Activated T-helper 2 cell treated with anti-CD3 and anti-CD28 coated beads, Interferon-gamma antibody, Interleukin-2, Interleukin-4, amounts not matched to agents 10 μg/mL and 5 μg/mL and 100 μg/mL, durations not matched to agents 14 hours and 24 hours and 36 hours (primary cell): Measurements from ENCODE around the gene MAGI2. TPM values are rescaled to one million over a fixed set of nuclear protein-coding genes. Genes with fewer than 3 reads are reported as not detected.

Experiments
- DNase-seq: peaks from one replicate; pipeline ENCODE4 v3.0.0; 2021; ENCODE audit warnings: low spot score
- H3K27ac Mint-ChIP-seq: one replicate; pipeline ENCODE4 v1.8.0; 2021; ENCODE audit warnings: mixed read lengths
- H3K27me3 Mint-ChIP-seq: one replicate; pipeline ENCODE4 v1.8.0; 2021; ENCODE audit warnings: low read depth, mixed read lengths
- H3K36me3 Mint-ChIP-seq: one replicate; pipeline ENCODE4 v1.8.0; 2021; ENCODE audit warnings: low read depth, mixed read lengths
- H3K4me1 Mint-ChIP-seq: one replicate; pipeline ENCODE4 v1.8.0; 2021; ENCODE audit warnings: low read depth, mixed read lengths
- H3K4me3 Mint-ChIP-seq: one replicate; pipeline ENCODE4 v1.8.0; 2021; ENCODE audit warnings: low read depth, mild to moderate bottlenecking, moderate library complexity, mixed read lengths
- H3K9me3 Mint-ChIP-seq: one replicate; pipeline ENCODE4 v1.8.0; 2021; ENCODE audit warnings: mixed read lengths
- intact Hi-C: fragments of 100-400 bp; cut with micrococcal nuclease; formaldehyde crosslinking; loops from one replicate; pipeline ENCODE4 v1.15.1; 2023
- total RNA-seq: library from RNA; stranded (reverse); gene quantifications from 2 replicates; pipeline ENCODE4 v1.2.3, GENCODE V29; 2022

The MAGI2 gene
- total RNA-seq, 1 donor from 2014 or later: 0.21 TPM

- intact Hi-C loops: no loop called here
- Mint-ChIP-seq H3K9me3 (no peaks in the 10 kb centered on the region), H3K4me1 (no peaks in the 10 kb centered on the region), H3K4me3 (no peak overlapping the region), H3K36me3 (no peaks in the 10 kb centered on the region), H3K27ac (no peak overlapping the region), H3K27me3 (no peaks in the 10 kb centered on the region)
- DNase-seq: no peak
These were observed 1240.1 kb downstream of the MAGI2 start for GRCh38 chr7:78213402-78213801.

DNA sequence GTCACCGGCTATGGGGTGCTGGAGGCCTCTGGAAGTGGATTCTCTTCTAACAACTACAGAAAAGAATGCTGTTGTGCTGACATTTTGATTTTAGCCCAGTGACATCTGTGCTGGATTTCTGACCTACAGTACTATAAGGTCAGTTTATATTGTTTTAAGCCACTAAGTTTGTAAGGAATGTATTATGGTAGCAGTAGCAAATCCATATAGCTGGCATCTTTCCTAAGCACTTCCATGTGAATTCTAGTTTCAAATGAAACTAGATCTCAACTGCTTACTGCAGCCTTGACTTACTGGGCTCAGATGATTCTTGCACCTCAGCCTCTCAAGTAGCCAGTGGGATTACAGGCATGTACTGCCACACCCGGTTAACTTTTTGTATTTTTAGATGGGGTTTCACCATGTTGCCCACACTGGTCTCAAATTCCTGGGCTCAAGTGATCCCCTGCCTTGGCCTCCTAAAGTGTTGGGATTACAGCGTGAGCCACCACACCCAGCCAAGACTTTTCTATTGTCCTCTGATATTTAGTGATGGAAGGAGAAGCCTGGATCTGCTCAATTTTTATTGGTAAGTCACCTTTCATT lies 1240.9 kb downstream of the MAGI2 start:
- no peak overlapping the region for H3K27ac Mint-ChIP-seq
- H3K4me1 Mint-ChIP-seq: no peaks in the 10 kb centered on the region
- no peaks in the 10 kb centered on the region for H3K36me3 Mint-ChIP-seq
- H3K27me3 Mint-ChIP-seq: no peaks in the 10 kb centered on the region
- intact Hi-C loops: no loop called here
- H3K9me3 Mint-ChIP-seq: no peaks in the 10 kb centered on the region
- no peak overlapping the region for H3K4me3 Mint-ChIP-seq
- DNase-seq: no peak

DNA sequence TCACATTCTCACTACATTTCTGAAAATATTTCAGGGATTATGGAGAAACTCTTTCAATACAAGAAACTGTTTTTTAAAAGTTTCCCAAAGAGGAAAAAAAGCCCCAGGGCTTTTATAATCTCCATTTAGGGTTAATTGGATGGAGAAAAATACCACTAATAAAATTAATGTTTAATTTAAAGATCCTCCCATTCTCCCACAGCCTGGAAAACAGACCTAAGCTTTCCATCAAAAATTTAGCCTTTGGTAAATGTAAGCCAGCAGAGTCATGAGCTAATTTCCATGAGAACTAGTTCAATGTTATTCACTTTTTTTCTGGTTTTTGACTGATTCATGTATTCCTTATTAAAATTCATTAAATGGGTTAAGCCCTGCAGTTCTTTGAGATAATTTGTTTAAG lies 1246.2 kb downstream of the MAGI2 start:
- DNase-seq: no peak
- no peaks in the 10 kb centered on the region for H3K27me3 Mint-ChIP-seq
- no peaks in the 10 kb centered on the region for H3K36me3 Mint-ChIP-seq
- intact Hi-C loops: no loop called here
- H3K27ac Mint-ChIP-seq: no peak overlapping the region
- H3K9me3 Mint-ChIP-seq: no peaks in the 10 kb centered on the region
- H3K4me1 Mint-ChIP-seq: no peaks in the 10 kb centered on the region
- no peak overlapping the region for H3K4me3 Mint-ChIP-seq

- no peak overlapping the region for H3K27ac Mint-ChIP-seq
These were observed 1246.7 kb downstream of the MAGI2 start for GRCh38 chr7:78206769-78207168.

DNA sequence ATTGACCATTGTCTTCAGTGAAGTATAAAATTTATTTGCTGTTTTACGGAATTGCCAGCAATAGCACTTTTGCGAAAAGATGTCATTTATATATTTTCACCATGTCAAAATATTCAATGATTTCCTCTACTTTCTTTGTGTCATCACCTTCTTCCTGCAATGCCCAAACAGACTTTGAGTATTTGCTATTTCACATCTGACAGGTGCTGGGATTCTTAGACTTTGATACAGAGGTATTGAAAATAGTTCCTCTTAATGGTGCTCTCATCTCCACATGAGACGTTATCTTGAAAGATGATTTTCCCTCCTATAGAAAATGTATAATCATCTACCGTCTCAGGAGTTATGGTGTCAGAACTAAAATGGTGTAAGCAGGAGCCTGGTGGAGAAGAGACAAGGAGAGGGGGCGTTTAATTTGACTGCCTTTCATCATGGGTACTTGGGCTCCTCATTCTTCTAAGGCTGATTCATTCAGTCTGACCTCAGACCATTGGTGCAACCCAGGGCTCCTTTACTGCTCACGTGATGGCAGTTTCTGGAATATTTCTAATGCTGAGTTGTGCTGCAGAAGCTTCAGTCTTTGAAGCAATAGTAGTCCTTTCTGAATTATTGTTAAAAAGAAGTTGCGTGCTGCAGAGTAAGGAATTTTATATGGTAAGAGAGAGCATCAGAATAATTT lies 1250.3 kb downstream of the MAGI2 start:
- Mint-ChIP-seq H3K9me3 (no peaks in the 10 kb centered on the region), H3K27me3 (no peaks in the 10 kb centered on the region), H3K4me3 (no peak overlapping the region), H3K36me3 (no peaks in the 10 kb centered on the region), H3K4me1 (no peaks in the 10 kb centered on the region), H3K27ac (no peak overlapping the region)
- intact Hi-C loops: no loop called here
- no peak for DNase-seq

More at GRCh38 chr7:78206769-78207168, 1246.7 kb downstream of the MAGI2 start:
- no peak for DNase-seq
- H3K36me3 Mint-ChIP-seq: no peaks in the 10 kb centered on the region
- H3K4me3 Mint-ChIP-seq: no peak overlapping the region
- no peaks in the 10 kb centered on the region for H3K27me3 Mint-ChIP-seq
- intact Hi-C loops: no loop called here
- H3K4me1 Mint-ChIP-seq: no peaks in the 10 kb centered on the region
- H3K9me3 Mint-ChIP-seq: no peaks in the 10 kb centered on the region

DNA sequence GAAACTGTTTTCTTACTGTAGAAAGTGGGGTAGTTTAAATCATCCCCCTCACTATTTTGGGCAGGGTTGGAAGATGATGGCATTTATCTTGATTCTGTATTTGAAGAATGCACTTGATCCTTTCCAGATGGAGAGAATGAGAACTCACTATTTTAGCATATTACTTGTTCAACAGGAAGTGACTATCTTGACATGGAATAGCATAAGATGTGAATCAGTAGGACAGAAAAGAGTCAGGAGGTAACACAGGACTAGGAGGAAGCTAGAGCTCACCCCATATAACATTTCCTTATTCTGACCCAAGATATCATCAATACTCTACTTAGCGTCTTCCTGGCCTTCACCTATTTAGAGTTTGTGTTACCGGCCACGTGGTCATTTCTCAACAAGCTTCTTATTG lies 1254.7 kb downstream of the MAGI2 start:
- Mint-ChIP-seq H3K4me3 (no peak overlapping the region), H3K27me3 (no peaks in the 10 kb centered on the region), H3K36me3 (no peaks in the 10 kb centered on the region), H3K9me3 (no peaks in the 10 kb centered on the region), H3K4me1 (no peaks in the 10 kb centered on the region), H3K27ac (no peak overlapping the region)
- DNase-seq: no peak
- intact Hi-C loops: no loop called here

DNA sequence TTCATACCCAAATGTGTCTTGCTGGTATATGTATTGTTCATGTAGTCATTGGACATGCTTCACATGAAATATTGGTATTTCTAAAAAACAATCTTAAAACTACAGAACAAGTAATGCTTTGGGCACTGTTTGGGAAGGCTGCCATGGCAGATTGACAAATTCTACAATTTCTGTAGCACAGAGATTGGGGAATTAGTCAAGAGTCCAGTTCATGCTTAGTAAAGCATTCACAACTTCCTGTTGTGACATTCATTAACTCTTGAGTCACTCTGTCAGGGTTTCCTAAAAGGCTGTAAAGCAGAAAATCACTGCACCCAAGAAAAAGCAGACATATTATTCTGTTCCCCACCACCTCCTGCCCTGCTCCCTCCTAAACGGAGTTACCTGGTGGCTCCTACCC lies 1256.0 kb downstream of the MAGI2 start:
- intact Hi-C loops: no loop called here
- Mint-ChIP-seq H3K36me3 (no peaks in the 10 kb centered on the region), H3K4me3 (no peak overlapping the region), H3K27me3 (no peaks in the 10 kb centered on the region), H3K4me1 (no peaks in the 10 kb centered on the region), H3K27ac (no peak overlapping the region), H3K9me3 (no peaks in the 10 kb centered on the region)
- DNase-seq: no peak

- H3K27ac Mint-ChIP-seq: no peak overlapping the region
- no peak for DNase-seq
- H3K9me3 Mint-ChIP-seq: no peaks in the 10 kb centered on the region
- no peaks in the 10 kb centered on the region for H3K4me1 Mint-ChIP-seq
- no peaks in the 10 kb centered on the region for H3K27me3 Mint-ChIP-seq
- H3K4me3 Mint-ChIP-seq: no peak overlapping the region
- intact Hi-C loops: no loop called here
- no peaks in the 10 kb centered on the region for H3K36me3 Mint-ChIP-seq
These were observed 1258.2 kb downstream of the MAGI2 start for GRCh38 chr7:78195281-78195680.

DNA sequence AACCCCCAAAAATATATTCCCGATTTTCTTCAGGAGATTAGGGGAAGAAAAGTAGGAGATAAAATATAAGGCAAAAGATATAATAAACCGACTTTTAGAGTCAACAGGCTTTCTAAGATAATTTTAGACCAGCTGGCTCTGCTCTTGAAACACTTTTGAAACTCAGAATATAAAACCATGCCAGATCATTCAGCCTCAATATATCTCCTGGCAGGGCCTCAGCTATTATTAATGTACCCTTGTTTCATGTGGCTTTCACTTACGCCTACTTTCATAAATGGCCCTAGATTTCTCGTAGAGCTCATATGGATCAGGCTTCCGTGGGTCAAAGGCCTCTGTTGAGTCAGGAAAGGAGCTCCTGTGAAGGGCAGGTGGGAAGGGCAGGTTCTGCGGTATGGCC lies 1258.9 kb downstream of the MAGI2 start:
- H3K27ac Mint-ChIP-seq: no peak overlapping the region
- no peaks in the 10 kb centered on the region for H3K27me3 Mint-ChIP-seq
- H3K4me1 Mint-ChIP-seq: no peaks in the 10 kb centered on the region
- intact Hi-C loops: no loop called here
- no peak for DNase-seq
- no peak overlapping the region for H3K4me3 Mint-ChIP-seq
- no peaks in the 10 kb centered on the region for H3K9me3 Mint-ChIP-seq
- H3K36me3 Mint-ChIP-seq: no peaks in the 10 kb centered on the region

DNA sequence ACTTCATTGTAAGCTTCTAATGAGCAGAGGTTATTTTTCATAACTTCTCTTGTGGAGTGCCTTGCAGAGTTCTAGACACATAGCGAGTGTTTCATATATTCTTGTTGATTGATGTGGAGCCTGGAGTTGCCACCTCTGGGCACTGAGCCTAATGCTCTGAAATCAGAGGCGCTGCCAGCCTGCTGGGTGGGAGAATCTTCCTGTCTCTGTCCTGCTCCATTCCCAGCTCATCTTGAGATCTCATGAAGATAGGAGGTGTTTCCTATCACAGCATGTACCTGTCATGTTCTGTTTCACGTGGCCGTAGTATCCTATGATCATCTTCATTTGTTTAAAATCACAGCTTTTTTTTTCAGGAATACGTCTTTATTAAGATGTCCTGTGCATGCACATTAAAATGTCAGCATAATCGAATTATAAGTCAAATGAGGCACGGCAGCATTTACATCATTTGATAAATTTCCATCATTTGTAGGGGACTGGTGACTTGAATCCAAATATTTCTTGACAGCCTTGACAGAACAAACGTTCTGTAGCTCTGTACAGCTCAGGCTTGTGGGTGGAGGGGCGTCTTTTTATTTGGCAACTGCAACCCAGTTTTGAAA lies 1261.9 kb downstream of the MAGI2 start:
- Mint-ChIP-seq H3K27me3 (no peaks in the 10 kb centered on the region), H3K27ac (no peak overlapping the region)

DNA sequence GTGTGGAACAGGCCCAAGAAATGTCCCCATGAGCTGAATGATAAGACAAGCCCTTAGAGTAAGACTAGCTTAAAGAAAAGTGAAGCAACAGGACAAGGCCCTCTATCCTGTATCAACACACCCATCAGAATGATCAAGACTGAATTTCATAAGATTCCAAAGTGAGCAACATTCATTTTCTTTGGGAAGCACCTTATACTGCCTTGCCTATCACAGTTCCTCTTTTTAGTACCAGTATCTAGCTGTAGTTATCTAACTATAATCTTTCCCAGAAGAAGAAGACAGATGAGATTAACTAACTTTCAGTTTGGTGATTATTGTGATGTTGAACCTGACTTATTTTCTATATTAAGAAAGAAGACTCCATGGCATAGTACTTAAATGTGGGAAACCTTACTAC lies 1263.7 kb downstream of the MAGI2 start:
- no peak for DNase-seq
- no peaks in the 10 kb centered on the region for H3K9me3 Mint-ChIP-seq
- no peaks in the 10 kb centered on the region for H3K36me3 Mint-ChIP-seq
- no peaks in the 10 kb centered on the region for H3K4me1 Mint-ChIP-seq
- intact Hi-C loops: no loop called here
- no peak overlapping the region for H3K4me3 Mint-ChIP-seq
- no peaks in the 10 kb centered on the region for H3K27me3 Mint-ChIP-seq
- no peak overlapping the region for H3K27ac Mint-ChIP-seq

More for the DNA sequence above, 1261.9 kb downstream of the MAGI2 start:
- DNase-seq: no peak
- no peak overlapping the region for H3K4me3 Mint-ChIP-seq
- intact Hi-C loops: no loop called here
- no peaks in the 10 kb centered on the region for H3K36me3 Mint-ChIP-seq
- H3K4me1 Mint-ChIP-seq: no peaks in the 10 kb centered on the region
- H3K9me3 Mint-ChIP-seq: no peaks in the 10 kb centered on the region

- no peak overlapping the region for H3K27ac Mint-ChIP-seq
- DNase-seq: no peak
- intact Hi-C loops: no loop called here
- H3K4me1 Mint-ChIP-seq: no peaks in the 10 kb centered on the region
- no peaks in the 10 kb centered on the region for H3K27me3 Mint-ChIP-seq
- H3K4me3 Mint-ChIP-seq: no peak overlapping the region
- H3K36me3 Mint-ChIP-seq: no peaks in the 10 kb centered on the region
- no peaks in the 10 kb centered on the region for H3K9me3 Mint-ChIP-seq
These were observed 1268.2 kb downstream of the MAGI2 start for GRCh38 chr7:78185149-78185745.

- intact Hi-C loops: no loop called here
- no peaks in the 10 kb centered on the region for H3K36me3 Mint-ChIP-seq
- H3K4me3 Mint-ChIP-seq: no peak overlapping the region
- no peaks in the 10 kb centered on the region for H3K4me1 Mint-ChIP-seq
- H3K27ac Mint-ChIP-seq: no peak overlapping the region
- no peak for DNase-seq
- no peaks in the 10 kb centered on the region for H3K27me3 Mint-ChIP-seq
- no peaks in the 10 kb centered on the region for H3K9me3 Mint-ChIP-seq
These were observed 1269.2 kb downstream of the MAGI2 start for GRCh38 chr7:78184299-78184698.
